SK-N-SH treated with all-trans-retinoic acid at 6 μM for 48 hours (cell line): ENCODE data around the gene UBE2G1.

Source experiments
- ATAC-seq: fragments of 200-7000 bp; cut with Tn5 transposase; 3 replicates; pipeline ENCODE4 v1.9.1; 2020; ENCODE audit warnings: mild to moderate bottlenecking, moderate library complexity
- ARNTL ChIP-seq: fragments of 450-650 bp; formaldehyde crosslinking; IDR thresholded peaks from 2 replicates; pipeline ENCODE4 v1.5.0; 2020; ENCODE audit warnings: low read depth, mild to moderate bottlenecking, moderate library complexity, borderline replicate concordance
- BACH2 ChIP-seq: fragments of 250-450 bp; sonication (Bioruptor Pico); IDR thresholded peaks from 2 replicates; pipeline ENCODE4 v1.9.0; 2021; ENCODE audit warnings: mild to moderate bottlenecking, borderline replicate concordance
- CSDC2 ChIP-seq: fragments of 250-450 bp; sonication (Bioruptor Pico); IDR thresholded peaks from 2 replicates; pipeline ENCODE4 v1.5.0; 2020; ENCODE audit warnings: mild to moderate bottlenecking, moderate library complexity
- ESRRG ChIP-seq: fragments of 250-450 bp; sonication (Bioruptor Pico); IDR thresholded peaks from 2 replicates; pipeline ENCODE4 v1.6.1; 2021; ENCODE audit warnings: mild to moderate bottlenecking
- GLIS3 ChIP-seq: fragments of 250-450 bp; sonication (Bioruptor Pico); IDR thresholded peaks from 2 replicates; pipeline ENCODE4 v1.5.0; 2020; ENCODE audit warnings: mild to moderate bottlenecking, moderate library complexity
- OSR1 ChIP-seq: fragments of 250-450 bp; sonication (Bioruptor Pico); IDR thresholded peaks from 2 replicates; pipeline ENCODE4 v1.8.0; 2022; ENCODE audit warnings: moderate library complexity, mild to moderate bottlenecking, inconsistent platforms
- PPARA ChIP-seq: fragments of 250-450 bp; sonication (Bioruptor Pico); IDR thresholded peaks from 2 replicates; pipeline ENCODE4 v1.5.0; 2020; ENCODE audit warnings: mild to moderate bottlenecking, borderline replicate concordance
- RARB ChIP-seq: fragments of 250-450 bp; sonication (Bioruptor Pico); IDR thresholded peaks from 2 replicates; pipeline ENCODE4 v1.8.0; 2021; ENCODE audit warnings: mild to moderate bottlenecking, moderate library complexity
- SNAI2 ChIP-seq: fragments of 250-450 bp; sonication (Bioruptor Pico); IDR thresholded peaks from 2 replicates; pipeline ENCODE4 v1.5.0; 2020; ENCODE audit warnings: mild to moderate bottlenecking, moderate library complexity
- TCF4 ChIP-seq: fragments of 250-450 bp; sonication (Bioruptor Pico); IDR thresholded peaks from 2 replicates; pipeline ENCODE4 v1.8.0; 2021; ENCODE audit warnings: mild to moderate bottlenecking, moderate library complexity, borderline replicate concordance
- TOX ChIP-seq: fragments of 250-450 bp; sonication (Bioruptor Pico); IDR thresholded peaks from 2 replicates; pipeline ENCODE4 v1.8.0; 2021; ENCODE audit warnings: mild to moderate bottlenecking, moderate library complexity, borderline replicate concordance
- ZC3H10 ChIP-seq: fragments of 250-450 bp; sonication (Bioruptor Pico); IDR thresholded peaks from 2 replicates; pipeline ENCODE4 v1.5.1; 2021; ENCODE audit warnings: mild to moderate bottlenecking, moderate library complexity
- ZFP3 ChIP-seq: fragments of 250-450 bp; sonication (Bioruptor Pico); IDR thresholded peaks from 2 replicates; pipeline ENCODE4 v1.5.0; 2020; ENCODE audit warnings: mild to moderate bottlenecking, moderate library complexity
- ZFP30 ChIP-seq: fragments of 450-650 bp; formaldehyde crosslinking; IDR thresholded peaks from 2 replicates; pipeline ENCODE4 v1.5.0; 2022; ENCODE audit warnings: mild to moderate bottlenecking, moderate library complexity
- ZNF565 ChIP-seq: fragments of 450-650 bp; formaldehyde crosslinking; conservative IDR thresholded peaks from 2 replicates; pipeline ENCODE4 v1.5.0; 2020; ENCODE audit warnings: low read depth, mild to moderate bottlenecking, moderate library complexity
- ZNF70 ChIP-seq: fragments of 450-650 bp; formaldehyde crosslinking; IDR thresholded peaks from 2 replicates; pipeline ENCODE4 v1.5.0; 2020; ENCODE audit warnings: mild to moderate bottlenecking, moderate library complexity
- ZNF8 ChIP-seq: fragments of 450-650 bp; formaldehyde crosslinking; IDR thresholded peaks from 2 replicates; pipeline ENCODE4 v1.5.0; 2020; ENCODE audit warnings: mild to moderate bottlenecking, moderate library complexity
- TF ChIP-seq, protein P1 (sequence below): fragments of 250-450 bp; sonication (Bioruptor Pico); IDR thresholded peaks from 2 replicates; pipeline ENCODE4 v1.5.0; 2020; ENCODE audit warnings: mild to moderate bottlenecking, moderate library complexity
- TF ChIP-seq, protein P2 (sequence below): fragments of 250-450 bp; sonication (Bioruptor Pico); IDR thresholded peaks from 2 replicates; pipeline ENCODE4 v1.5.1; 2021; ENCODE audit warnings: mild to moderate bottlenecking, moderate library complexity
- TF ChIP-seq, protein P3 (sequence below): fragments of 250-450 bp; sonication (Bioruptor Pico); IDR thresholded peaks from 2 replicates; pipeline ENCODE4 v1.5.1; 2020; ENCODE audit warnings: low read depth, mild to moderate bottlenecking, moderate library complexity

Gene UBE2G1

DNA sequence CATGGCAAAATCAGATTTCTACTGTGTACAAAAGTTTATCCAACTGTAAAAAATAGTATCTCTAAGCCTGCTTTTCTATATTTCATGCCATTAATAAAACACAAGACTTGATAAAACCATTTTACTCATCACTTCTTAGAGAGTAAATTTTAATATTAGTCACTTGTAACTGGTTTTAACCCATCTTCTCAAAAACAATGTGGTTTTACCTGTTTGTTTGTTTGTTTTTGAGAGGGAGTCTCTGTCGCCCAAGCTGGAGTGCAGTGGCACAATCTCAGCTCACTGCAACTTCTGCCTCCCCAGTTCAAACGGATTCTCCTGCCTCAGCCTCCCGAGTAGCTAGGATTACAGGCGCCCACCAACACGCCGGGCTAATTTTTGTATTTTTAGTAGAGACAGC, 32.1 kb downstream of the UBE2G1 start:
- TF ChIP-seq TOX (CRISPR knock-in tag): no peak
- TF ChIP-seq OSR1: no peak
- TF ChIP-seq CSDC2 (CRISPR knock-in tag): no peak
- TF ChIP-seq ZFP3 (CRISPR knock-in tag): no peak
- TF ChIP-seq ZFP30 (CRISPR knock-in tag): no peak
- TF ChIP-seq TCF4 (CRISPR knock-in tag): no peak
- TF ChIP-seq, protein P1, sequence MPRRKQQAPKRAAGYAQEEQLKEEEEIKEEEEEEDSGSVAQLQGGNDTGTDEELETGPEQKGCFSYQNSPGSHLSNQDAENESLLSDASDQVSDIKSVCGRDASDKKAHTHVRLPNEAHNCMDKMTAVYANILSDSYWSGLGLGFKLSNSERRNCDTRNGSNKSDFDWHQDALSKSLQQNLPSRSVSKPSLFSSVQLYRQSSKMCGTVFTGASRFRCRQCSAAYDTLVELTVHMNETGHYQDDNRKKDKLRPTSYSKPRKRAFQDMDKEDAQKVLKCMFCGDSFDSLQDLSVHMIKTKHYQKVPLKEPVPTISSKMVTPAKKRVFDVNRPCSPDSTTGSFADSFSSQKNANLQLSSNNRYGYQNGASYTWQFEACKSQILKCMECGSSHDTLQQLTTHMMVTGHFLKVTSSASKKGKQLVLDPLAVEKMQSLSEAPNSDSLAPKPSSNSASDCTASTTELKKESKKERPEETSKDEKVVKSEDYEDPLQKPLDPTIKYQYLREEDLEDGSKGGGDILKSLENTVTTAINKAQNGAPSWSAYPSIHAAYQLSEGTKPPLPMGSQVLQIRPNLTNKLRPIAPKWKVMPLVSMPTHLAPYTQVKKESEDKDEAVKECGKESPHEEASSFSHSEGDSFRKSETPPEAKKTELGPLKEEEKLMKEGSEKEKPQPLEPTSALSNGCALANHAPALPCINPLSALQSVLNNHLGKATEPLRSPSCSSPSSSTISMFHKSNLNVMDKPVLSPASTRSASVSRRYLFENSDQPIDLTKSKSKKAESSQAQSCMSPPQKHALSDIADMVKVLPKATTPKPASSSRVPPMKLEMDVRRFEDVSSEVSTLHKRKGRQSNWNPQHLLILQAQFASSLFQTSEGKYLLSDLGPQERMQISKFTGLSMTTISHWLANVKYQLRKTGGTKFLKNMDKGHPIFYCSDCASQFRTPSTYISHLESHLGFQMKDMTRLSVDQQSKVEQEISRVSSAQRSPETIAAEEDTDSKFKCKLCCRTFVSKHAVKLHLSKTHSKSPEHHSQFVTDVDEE (CRISPR knock-in tag): no peak
- TF ChIP-seq ZC3H10 (CRISPR knock-in tag): no peak
- TF ChIP-seq ZNF8 (CRISPR knock-in tag): no peak
- TF ChIP-seq GLIS3 (CRISPR knock-in tag): no peak
- no peak for TF ChIP-seq ESRRG (CRISPR knock-in tag)
- TF ChIP-seq, protein P2, sequence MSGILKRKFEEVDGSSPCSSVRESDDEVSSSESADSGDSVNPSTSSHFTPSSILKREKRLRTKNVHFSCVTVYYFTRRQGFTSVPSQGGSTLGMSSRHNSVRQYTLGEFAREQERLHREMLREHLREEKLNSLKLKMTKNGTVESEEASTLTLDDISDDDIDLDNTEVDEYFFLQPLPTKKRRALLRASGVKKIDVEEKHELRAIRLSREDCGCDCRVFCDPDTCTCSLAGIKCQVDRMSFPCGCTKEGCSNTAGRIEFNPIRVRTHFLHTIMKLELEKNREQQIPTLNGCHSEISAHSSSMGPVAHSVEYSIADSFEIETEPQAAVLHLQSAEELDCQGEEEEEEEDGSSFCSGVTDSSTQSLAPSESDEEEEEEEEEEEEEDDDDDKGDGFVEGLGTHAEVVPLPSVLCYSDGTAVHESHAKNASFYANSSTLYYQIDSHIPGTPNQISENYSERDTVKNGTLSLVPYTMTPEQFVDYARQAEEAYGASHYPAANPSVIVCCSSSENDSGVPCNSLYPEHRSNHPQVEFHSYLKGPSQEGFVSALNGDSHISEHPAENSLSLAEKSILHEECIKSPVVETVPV (CRISPR knock-in tag): no peak
- no peak for TF ChIP-seq PPARA (CRISPR knock-in tag)
- no peak for ATAC-seq

DNA sequence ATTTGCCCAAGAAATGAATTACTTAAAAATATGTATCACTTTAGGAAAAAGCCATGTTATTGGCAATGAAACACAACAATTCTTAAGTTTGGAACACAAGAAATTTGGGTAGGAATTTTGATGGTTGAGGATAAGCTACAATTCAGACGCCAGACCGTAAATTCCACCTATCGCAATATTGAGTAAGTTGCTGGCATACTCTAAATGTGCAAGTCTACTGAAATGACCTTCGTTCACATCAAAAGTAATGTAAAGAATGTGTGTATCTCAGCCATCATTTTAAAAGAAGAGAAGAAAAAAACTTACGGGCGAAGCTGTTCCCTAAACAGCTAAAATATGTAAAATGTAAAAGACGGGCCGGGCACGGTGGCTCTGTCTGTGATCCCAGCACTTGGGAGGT, 33.4 kb downstream of the UBE2G1 start:
- no peak for TF ChIP-seq TOX (CRISPR knock-in tag)
- TF ChIP-seq, protein P2 (CRISPR knock-in tag): no peak
- no peak for TF ChIP-seq OSR1
- TF ChIP-seq GLIS3 (CRISPR knock-in tag): no peak
- no peak for TF ChIP-seq SNAI2
- ATAC-seq: no peak

DNA sequence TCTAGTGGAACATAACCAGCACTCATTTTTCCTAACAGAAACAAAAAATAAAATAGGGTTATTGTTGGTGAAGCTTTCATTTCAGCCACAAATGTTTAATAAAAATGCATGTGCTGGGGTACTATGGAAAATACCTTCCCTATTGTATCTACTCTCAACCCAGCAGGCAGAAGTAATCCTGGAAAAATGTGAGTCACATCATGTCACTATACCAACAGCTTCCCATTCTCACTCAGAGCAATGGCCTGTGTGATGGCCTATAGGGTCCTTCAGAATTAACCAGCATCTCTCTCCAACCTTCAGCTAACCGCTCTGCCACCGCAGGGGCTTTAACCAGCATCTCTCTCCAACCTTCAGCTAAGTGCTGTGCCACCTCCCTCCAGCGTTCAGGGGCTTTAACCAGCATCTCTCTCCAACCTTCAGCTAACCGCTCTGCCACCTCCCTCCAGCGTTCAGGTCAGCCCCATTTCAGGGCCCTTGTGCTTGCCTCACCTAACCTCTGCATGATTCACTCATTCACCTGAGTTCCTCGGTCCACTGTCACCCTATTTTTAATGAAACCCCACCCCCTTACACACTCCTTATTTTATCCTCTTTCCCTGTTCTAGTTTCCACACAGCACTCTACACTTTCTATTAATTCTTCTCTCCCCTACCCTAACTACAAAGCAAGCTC, 34.0 kb downstream of the UBE2G1 start:
- peak; percentile 57 for ATAC-seq
- TF ChIP-seq ZNF70 (CRISPR knock-in tag): no peak
- no peak for TF ChIP-seq ARNTL (CRISPR knock-in tag)
- TF ChIP-seq, protein P1 (CRISPR knock-in tag): no peak
- no peak for TF ChIP-seq ESRRG (CRISPR knock-in tag)
- TF ChIP-seq OSR1: no peak
- no peak for TF ChIP-seq ZNF565 (CRISPR knock-in tag)
- no peak for TF ChIP-seq RARB (CRISPR knock-in tag)
- no peak for TF ChIP-seq BACH2 (CRISPR knock-in tag)
- TF ChIP-seq, protein P3, sequence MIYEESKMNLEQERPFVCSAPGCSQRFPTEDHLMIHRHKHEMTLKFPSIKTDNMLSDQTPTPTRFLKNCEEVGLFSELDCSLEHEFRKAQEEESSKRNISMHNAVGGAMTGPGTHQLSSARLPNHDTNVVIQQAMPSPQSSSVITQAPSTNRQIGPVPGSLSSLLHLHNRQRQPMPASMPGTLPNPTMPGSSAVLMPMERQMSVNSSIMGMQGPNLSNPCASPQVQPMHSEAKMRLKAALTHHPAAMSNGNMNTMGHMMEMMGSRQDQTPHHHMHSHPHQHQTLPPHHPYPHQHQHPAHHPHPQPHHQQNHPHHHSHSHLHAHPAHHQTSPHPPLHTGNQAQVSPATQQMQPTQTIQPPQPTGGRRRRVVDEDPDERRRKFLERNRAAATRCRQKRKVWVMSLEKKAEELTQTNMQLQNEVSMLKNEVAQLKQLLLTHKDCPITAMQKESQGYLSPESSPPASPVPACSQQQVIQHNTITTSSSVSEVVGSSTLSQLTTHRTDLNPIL (CRISPR knock-in tag): no peak
